NAMALWA (cell line): ENCODE measurements around the gene SEC23A.
"Not testable (repeated sequence)": the region's sequence is repeated elsewhere in the genome, so short reads cannot be mapped to it uniquely, and the experiment has no call there.

ENCODE experiments used
- DNase-seq: peaks from one replicate; pipeline ENCODE4 v3.0.0-alpha.2; 2015; ENCODE audit warnings: low spot score

Gene SEC23A

GRCh38 chr14:39102969-39103957 lies at the start of gene SEC23A:
SEC23A (minus strand) TSS chr14:39103235; CDS start chr14:39096118, 7,117 bp downstream.
- peak; percentile 80 for DNase-seq

DNA sequence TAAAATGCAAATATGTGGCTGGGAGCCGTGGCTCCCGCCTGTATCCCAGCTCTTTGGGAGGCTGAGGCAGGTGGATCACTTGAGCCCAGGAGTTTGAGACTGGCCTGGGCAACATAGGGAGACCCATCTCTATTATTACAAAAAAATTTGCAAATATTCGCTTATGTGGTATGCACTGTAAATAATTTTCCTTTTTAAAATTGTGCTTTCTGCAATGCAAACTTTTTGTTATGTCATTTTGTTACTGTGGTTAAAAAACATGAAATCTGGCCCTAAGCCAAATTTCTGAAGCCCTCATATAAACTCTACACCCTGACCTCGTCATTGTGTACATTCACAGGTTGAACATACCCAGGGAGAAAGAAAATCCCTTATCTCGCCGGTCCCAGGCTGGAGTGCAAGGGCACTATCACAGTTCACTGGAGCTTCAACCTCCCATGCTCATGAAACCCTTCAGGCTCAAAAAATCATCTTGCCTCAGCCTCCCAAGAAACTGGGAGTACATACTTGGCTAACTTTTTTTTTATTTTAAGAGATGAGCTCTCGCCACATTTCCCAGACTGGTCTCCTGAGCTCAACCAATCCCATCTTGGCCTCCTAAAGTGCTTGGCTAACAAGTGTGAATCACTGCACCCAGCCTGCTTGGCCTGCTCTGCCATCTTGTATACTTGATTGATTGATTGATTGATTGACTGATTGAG lies 42.4 kb upstream of the SEC23A start:
- DNase-seq = peak; percentile 2

DNA sequence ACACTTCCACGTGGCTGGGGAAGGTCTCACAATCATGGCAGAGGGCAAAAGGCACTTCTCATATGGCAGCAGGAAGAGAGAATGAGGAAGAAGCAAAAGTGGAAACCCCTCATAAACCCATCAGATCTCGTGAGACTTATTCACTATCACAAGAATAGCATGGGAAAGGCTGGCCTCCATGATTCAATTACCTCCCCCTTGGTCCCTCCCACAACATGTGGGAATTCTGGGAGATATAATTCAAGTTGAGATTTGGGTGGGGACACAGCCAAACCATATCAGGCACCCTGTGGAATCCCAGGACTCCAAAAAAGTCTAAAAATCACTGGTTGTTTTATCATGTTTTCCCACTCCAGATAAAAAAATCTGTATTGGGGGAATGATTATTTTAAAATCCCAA lies 40.2 kb upstream of the SEC23A start:
- DNase-seq = not testable (repeated sequence)

DNA sequence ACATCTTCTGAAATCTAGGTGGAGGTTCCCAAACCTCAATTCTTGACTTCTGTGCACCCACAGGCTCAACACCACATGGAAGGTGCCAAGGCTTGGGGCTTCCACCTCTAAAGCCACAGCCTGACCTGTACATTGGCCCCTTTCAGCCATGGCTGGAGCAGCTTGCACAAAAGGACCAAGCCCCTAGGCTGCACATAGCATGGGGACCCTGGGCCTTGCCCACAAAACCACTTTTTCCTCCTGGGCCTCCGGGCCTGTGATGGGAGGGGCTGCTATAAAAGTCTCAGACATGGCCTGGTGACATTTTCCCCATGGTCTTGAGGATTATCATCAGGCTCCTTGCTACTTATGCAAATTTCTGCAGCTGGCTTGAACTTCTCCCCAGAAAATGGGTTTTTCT lies 38.6 kb upstream of the SEC23A start:
- DNase-seq = not testable (repeated sequence)

GRCh38 chr14:39140170-39140569 lies 37.1 kb upstream of the SEC23A start:
- DNase-seq = no peak

- DNase-seq = no peak
Observed at GRCh38 chr14:39138440-39138839, 35.4 kb upstream of the SEC23A start.

DNA sequence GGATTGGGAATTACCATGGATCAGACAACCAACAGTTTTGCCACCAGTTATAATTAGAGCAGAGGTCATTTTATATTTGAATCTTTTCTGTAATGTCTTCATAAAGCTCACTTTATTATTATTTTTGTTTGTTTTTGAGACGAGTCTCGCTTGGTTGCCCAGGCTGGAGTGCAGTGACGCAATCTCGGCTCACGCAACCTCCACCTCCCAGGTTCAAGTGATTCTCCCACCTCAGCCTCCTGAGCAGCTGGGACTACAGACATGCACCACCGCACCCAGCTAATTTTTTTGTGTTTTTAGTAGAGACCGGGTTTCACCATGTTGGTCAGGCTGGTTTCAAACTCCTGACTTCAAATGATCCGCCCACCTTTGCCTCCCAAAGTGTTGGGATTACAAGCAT lies 34.8 kb upstream of the SEC23A start:
- not testable (repeated sequence) for DNase-seq

GRCh38 chr14:39122330-39123138 lies 19.5 kb upstream of the SEC23A start:
- no peak for DNase-seq

- peak; percentile 94 for DNase-seq
Observed at GRCh38 chr14:39114073-39114838, 11.2 kb upstream of the SEC23A start, which contains the start of gene GEMIN2. GEMIN2 (plus strand) TSS chr14:39114323; CDS start chr14:39114339, 16 bp downstream.

- no peak for DNase-seq
Observed at GRCh38 chr14:39113685-39114072, 10.6 kb upstream of the SEC23A start.

DNA sequence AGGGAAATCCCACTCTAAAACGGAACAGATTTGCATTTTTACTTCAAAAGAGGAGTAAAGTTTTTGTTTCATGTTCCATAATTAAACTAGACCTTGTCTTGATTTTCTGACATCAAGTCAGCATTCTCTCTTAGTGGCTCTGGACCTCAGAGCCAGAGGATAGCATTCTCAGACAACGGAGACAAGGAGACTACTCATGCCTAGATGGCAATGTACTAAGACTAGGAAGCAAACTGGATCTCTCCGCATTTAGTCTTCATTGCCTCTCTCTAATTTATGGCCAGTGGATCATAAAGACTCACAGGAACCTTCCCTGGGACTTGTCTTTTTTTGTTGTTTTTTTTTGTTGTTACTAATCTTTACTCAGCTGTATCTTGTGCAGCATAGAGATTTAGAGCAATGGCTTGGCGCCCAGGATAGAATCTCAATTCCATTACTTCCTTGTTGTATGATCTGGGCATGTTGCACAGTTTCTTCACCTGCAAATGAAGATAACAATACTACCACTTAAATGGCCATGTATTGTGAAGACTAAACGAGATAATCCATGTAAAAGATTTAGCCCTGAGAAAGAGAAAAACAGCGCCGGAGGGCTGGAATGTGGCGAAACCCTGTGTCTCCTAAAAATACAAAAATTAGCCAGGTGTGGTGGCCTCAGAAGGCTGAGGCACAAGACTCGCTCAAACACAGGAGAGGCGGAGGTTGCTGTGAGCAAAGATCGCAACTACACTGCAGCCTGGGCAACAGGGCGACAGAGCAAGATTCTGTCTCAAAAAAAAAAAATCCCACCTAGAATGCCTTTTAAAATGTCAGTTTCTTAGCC lies 7.1 kb upstream of the SEC23A start:
- DNase-seq = no peak

- no peak for DNase-seq
Observed at GRCh38 chr14:39108791-39109190, 5.8 kb upstream of the SEC23A start.

- DNase-seq = peak; percentile 44
Observed at GRCh38 chr14:39107591-39107996, 4.6 kb upstream of the SEC23A start.

- not testable (repeated sequence) for DNase-seq
Observed at GRCh38 chr14:39104078-39104801, 1.2 kb upstream of the SEC23A start.

DNA sequence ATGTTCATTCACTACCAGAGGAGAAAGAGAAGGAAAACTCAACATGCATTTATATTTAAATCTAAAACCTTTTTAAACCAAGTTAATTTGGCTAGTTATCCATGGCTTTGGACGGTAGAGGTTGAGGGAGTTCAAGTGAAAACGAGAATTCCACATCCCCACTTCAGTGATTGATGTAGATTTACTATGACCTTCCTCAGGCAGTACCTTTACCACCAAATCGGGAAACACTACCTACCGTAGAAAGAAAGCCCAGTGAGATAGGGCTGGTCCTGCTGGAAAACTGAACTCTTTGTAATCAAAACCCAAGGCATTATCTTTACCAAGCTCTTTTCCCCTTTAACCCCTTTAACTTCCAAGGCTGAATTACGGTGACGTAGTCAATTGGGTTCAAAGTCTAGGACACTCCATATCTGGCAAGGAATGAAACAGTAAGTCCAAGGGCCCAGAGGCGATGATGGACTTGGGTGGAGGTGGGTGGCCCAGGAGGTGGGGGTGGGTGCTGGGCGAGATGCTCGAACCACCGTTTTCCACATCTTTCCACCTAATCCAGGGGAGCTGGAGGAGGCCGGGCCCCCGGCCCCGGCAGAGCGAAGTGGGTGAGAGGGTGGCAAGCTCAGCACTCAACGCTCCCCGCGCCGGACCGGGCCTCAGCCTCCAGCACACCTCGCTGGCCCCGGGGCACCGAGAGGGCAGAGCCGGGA lies 618 bp downstream of the SEC23A start:
- DNase-seq = peak; percentile 11

DNA sequence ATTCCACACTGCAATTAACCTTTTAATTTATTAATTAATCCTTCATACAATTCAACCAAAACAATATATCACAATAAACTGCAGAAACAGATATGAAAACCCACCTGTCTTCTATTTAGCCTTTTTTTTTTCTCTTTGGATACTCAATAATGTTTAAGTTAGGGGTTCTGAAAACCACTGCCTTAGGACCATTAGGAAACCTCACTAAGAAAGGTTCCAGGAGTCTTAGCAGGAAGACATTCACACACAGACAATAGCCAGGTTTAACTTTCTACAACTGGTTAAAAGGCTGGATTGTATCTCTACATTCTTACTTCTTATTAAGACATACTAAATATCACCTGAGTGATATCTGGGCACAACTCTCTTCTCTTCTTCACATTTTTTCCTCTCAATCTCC lies 3.3 kb downstream of the SEC23A start:
- DNase-seq = no peak

- DNase-seq = not testable (repeated sequence)
Observed at GRCh38 chr14:39099215-39099614, 3.8 kb downstream of the SEC23A start.

DNA sequence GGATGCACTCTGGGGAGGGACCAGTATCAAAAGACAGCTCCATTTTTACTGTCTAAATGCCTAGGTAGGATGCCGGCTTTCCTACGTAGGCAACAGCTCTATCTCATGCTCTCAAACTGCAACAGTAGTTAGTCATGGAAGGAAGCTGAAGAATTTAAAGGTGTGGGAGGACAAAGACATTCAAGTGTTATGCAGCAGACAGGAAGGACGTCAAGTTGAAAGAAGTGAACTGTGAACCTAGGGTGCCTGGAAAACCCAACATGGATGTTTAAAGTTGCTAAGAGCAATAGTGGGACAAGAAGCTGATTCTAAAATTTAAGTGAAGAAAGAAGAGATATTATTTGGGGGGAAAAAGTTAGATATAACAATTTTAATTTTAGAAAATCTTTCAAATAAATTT lies 5.9 kb downstream of the SEC23A start:
- no peak for DNase-seq

DNA sequence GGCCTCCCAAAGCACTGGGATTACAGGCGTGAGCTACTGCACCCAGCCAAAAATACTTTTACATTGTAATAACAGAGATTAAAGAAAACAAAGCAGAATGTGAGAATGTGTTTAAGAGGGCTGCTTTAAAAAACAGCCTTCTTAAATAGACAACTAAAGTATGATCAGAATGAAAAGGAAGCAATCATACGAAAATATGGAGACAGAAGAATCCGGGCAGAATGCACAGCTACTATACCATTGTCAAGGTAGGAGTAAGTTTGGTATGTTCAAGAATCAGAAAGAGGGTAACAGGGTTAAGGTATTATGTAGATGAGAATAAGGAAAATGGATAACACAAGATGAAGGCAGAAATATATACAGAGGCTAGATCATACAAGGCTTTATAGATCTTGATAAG lies 8.5 kb downstream of the SEC23A start:
- DNase-seq = no peak
